ENCODE results near the gene ATP8B4.

GRCh38 chr15:49870472-49870871, 248.6 kb downstream of the ATP8B4 start:
- TF ChIP-seq CTCF (IDR thresholded peaks at IDR 0.05) (no peak), POLR2A (IDR thresholded peaks at IDR 0.05) (no peak)

Data from testis (tissue), 2 donors.